DMS 273 (cell line): ENCODE results near the gene PPP6R2.

Experiments
- DNase-seq: peaks from one replicate; lab custom pipeline; 2025; ENCODE audit not compliant: unreplicated experiment; lab: John Stamatoyannopoulos, UW

PPP6R2 gene

DNA sequence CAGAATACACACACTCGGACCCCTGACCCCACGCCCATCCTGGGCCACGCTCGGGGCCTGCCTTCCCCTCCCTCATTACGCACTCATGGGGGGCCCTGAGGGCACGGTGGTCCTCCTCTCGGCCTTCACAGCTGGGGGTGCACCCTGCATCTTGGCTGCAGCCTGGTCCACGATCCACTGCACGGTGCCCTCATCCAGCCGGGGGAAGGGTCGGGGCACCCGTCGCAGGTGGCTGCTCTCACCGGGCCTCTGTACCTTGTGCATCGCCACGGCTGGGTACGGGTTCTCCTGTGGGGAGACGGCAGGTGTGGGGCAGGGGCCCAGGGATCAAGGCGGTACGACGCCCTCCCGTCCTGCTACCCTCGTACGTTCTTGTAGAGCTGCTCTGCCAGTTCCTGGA lies 121.3 kb downstream of the PPP6R2 start:
- DNase-seq: no peak

- DNase-seq: no peak
Observed at GRCh38 chr22:50465066-50465930, 122.2 kb downstream of the PPP6R2 start.

GRCh38 chr22:50467341-50467740 lies 124.2 kb downstream of the PPP6R2 start:
- no peak for DNase-seq

DNA sequence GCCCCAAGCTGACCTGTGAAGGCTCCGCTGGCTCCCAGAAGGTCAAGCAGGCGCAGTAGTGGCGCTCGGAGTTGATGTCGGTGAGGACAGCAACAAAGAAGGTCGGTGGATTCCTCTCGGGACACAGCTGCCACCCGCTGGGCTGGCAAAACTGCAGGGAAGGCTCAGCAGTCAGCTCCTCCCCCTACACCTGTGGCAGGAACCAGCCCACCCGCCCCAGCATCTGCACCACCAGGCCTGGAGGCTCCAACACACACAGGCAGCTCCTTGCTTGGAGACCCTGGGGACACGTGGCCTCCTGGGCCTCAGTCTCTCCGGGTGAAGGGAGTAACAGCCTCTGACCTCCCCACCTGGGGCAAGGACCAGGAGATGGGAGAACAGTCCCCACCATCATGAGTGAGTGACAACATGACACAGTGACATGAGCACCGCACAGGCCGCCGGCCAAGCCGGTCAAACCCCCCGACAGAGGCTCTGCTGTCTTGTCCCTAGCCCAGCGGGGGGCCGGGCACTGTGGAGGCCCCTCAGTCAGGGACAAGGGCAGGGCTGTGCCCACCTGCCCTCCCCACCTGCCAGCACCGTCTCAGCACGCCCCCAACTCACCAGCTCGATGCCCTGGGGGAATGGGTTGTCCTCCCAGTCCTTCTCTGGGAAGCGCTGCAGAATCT lies 124.8 kb downstream of the PPP6R2 start:
- DNase-seq: no peak

DNA sequence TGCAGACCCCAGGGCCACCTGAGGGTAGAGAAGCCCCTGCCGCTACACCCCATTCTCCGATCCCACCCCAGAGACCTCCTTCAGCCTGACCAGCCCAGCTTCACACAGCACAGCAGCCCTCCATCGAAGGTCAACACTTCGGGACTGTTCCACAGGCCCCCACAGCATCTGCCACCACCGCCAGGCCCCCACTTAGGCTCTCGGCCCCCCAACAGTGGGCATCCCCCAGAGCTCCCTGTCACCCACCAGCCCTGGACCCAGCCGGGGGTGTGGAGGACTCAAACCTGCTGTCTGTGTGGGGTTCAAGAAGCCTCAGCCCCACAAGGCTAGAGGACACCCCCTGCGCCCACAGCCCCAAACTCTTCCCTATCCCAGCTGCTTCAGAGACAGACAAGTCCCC lies 125.5 kb downstream of the PPP6R2 start:
- DNase-seq: no peak

- peak; percentile 97 for DNase-seq
Observed at GRCh38 chr22:50469377-50470305, 126.5 kb downstream of the PPP6R2 start.

DNA sequence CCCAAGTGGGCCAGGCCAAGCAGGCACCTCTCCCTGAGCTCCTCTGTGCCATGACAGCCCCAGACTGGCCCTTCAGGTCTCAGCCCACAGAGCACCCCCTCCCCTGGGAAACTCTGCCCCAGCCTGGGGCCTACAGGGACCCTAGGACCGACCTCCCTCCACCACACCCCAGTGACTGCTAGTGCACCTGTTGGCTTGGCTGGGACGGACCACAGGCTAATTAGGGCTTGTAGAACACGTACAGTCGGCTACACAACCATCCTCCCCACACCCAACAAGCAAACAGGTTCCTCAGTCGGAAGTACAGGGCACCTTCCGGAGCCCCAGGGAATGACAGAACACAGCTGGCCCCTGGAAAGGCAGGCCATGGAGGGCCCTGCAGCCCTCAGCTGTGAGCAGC lies 127.4 kb downstream of the PPP6R2 start:
- DNase-seq: no peak

DNA sequence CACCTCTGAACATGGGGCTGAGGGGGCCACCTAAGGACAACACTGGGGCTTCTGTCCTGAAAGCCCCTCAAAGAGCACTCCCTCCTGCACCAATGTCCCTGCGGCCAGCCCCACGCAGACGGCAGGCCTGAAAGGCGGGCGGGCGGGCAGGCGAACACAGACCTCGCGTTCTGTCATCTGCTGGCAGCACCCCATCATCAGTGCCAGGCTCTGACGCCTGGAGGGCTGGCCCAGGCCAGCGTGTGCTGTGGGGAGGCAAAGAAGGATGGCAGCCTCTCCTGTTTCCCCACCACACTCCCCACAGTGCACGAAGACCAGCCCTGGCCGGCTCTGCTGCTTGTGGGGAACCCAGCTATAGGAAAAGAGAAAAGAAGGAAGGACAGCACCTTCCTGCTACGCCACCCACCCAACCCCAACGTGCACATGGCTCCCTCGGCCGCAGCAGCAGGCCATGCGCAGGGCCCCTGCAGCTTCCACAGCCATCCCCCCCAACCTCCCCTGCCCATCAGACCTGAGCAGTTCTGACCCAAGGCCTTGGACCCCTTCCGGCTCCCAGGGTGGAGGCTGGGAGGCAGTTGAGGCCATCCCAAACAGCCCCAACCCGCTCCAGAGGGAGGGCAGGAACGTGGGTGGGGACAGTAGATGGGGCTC lies 128.2 kb downstream of the PPP6R2 start:
- DNase-seq: no peak

DNA sequence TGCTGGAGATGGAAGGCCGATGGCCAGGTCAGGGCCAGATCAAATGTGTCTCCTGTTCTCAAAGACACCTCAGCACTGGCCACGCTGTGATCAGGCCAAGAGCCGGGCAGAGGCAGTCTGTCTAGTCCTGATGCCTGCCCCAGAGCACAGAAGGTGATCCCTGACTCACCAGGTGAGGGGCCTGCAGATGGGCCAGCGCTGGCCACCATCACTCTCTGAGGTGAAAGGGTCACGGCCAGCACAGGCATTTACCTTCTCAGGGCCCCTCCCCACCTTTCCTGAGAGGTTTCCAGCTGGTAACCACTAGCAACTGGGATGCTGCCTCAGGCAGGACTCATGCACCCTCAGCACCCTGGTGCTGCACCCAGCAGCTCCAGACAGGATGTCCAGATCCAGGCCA lies 128.8 kb downstream of the PPP6R2 start:
- no peak for DNase-seq

DNA sequence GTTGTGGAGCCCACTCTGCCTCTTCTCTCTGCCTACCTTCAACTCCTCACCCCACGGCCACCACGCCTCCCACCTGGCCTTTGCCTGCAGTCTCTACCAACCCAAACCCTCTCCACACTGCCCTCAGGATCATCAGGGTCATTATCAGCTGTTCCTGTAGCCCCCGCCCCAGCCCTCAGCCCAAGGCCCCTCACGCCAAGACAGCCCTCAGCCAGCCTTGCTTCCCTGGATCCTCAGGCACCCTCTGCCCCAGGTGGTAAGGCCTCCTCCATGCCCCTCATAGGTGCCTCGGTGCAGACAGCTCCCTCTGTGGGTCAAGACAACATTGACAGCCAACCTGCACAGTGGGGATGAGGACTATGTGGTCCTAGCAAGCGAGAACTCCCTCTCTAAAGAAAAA lies 130.0 kb downstream of the PPP6R2 start:
- DNase-seq: peak; percentile 41

GRCh38 chr22:50473855-50474671 lies 130.9 kb downstream of the PPP6R2 start:
- peak; percentile 36 for DNase-seq

DNA sequence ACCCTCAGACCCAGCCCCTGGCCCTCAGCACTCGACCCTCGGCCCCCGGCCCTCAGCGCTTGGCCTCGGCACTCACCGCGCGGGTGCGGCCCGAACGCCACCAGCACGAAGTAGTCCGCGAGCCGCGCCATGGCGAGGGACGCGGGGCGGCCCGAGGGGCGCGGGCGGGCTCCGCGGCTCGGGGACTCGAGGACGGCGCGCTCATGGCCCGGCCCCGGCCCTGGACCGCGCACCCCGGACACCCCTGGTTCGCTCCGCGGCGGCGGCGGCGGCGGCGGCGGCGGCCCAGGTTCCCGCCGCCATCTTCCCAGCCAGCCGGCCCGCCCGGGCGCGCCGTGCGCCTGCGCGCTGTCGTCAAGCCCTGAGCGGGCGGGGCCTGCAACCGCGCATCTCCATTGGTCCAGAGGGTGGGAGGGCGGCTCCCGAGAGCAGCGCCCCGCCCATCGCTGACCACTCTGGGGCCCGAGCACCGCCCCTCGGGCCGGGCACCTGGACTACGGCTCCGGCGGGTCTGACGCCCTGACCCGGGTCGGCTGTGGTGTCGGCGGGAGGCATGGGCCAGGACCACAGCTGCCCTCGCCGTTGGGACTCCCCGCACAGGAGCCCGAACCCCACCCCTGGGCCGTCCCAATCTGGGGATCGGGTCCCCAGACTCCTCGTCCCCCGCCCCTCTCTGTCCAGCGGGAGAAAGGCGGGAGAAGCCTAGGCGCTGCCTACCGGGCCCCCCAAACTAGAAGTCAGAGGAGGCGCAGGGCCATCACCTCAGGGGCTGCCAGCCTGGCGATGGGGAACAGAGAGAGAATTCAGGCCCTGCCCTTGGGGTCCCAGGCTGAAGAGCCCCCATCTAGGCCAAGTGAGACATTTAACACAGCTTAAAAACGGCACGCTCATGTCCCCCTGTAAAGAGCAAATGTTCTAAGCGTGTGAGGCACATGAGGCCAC lies 131.9 kb downstream of the PPP6R2 start, which contains the start of gene SBF1:
Gene SBF1 (minus strand): TSS at position 326 of the 942 bp plus-strand sequence. CDS start 195 bp downstream, at position 131.
- peak; percentile 92 for DNase-seq

GRCh38 chr22:50475652-50476002 lies 132.5 kb downstream of the PPP6R2 start:
- no peak for DNase-seq

DNA sequence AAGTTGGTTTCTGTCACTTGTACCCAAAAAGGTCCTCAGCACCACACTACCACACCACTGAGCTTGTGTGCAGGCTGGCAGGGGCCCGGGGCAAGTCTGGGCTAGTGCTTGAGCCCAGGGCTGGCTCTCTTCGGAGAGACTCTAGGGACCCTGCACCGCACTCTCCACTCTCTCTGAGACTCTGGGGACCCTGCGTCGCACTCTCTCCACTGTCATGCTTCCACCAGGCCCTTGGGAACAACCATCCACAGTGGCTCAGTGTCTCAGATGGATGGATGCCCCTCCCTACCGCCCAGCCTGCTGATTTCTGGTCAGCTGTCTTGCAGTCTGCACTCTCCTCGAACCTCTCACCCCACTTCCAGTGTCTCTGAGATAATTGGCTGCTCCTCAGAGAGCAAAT lies 133.7 kb downstream of the PPP6R2 start:
- no peak for DNase-seq

DNA sequence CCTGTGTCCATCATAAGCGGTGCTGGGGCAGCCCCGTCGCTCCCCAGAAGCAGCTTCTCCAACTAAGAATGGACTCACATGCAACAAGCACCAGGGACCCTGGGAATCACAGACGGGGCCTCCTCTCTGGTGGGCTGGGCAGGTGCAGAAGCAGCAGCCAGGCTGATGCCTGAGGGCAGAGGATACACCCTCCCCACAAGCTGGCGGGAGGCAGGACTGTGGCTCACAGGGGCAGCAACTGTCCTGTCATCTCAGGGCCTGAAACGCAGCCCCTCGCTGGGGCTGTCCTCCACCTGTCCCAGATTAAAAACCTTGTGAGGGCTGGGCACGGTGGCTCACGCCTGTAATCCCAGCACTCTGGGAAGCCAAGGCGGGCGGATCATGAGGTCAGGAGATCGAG lies 134.8 kb downstream of the PPP6R2 start:
- DNase-seq: no peak

- DNase-seq: no peak
Observed at GRCh38 chr22:50479721-50480120, 136.6 kb downstream of the PPP6R2 start.

- DNase-seq: no peak
Observed at GRCh38 chr22:50481045-50481439, 137.9 kb downstream of the PPP6R2 start.

- DNase-seq: no peak
Observed at GRCh38 chr22:50481440-50482106, 138.4 kb downstream of the PPP6R2 start, which contains the start of gene ADM2. TSS of gene ADM2 (plus strand) at chr22:50481543. CDS start at chr22:50481848, 305 bp downstream.
